Karpas-422 (cell line): ENCODE data around the gene ZNF775. TPM values are rescaled to one million over a fixed set of nuclear protein-coding genes. Genes with fewer than 3 reads are reported as not detected.
"Not testable (repeated sequence)": the region's sequence is repeated elsewhere in the genome, so short reads cannot be mapped to it uniquely, and the experiment has no call there.

Experiments used
- DNase-seq: peaks from one replicate; pipeline ENCODE4 v3.0.0-alpha.2; 2015
- H2AFZ ChIP-seq: fragments of 200-600 bp; sonication (generic); 2 replicates; pipeline ENCODE4 v1.6.1; 2014; ENCODE audit warnings: antibody characterized with exemption, low read length, mixed read lengths
- H3K27ac ChIP-seq: fragments of 200-600 bp; sonication (generic); 2 replicates; pipeline ENCODE4 v1.5.1; 2014; ENCODE audit warnings: mild to moderate bottlenecking, low read length, moderate library complexity
- H3K27me3 ChIP-seq: fragments of 200-600 bp; sonication (generic); 2 replicates; pipeline ENCODE4 v1.6.1; 2014; ENCODE audit warnings: low read length, mixed read lengths
- H3K36me3 ChIP-seq: fragments of 200-600 bp; sonication (generic); 2 replicates; pipeline ENCODE4 v1.6.1; 2014; ENCODE audit warnings: low read length, mixed read lengths; ENCODE audit not compliant: insufficient read depth
- H3K4me1 ChIP-seq: fragments of 200-600 bp; sonication (generic); 2 replicates; pipeline ENCODE4 v1.6.1; 2014; ENCODE audit warnings: mild to moderate bottlenecking, low read length, mixed read lengths
- H3K4me2 ChIP-seq: fragments of 200-600 bp; sonication (generic); 2 replicates; pipeline ENCODE4 v1.6.1; 2014; ENCODE audit warnings: low read length, low read depth, mild to moderate bottlenecking; ENCODE audit not compliant: poor library complexity, severe bottlenecking
- H3K4me3 ChIP-seq: fragments of 200-600 bp; sonication (generic); 2 replicates; pipeline ENCODE4 v1.5.1; 2014; ENCODE audit warnings: mild to moderate bottlenecking, antibody characterized with exemption, low read length, mixed read lengths
- H3K79me2 ChIP-seq: fragments of 200-600 bp; sonication (generic); 2 replicates; pipeline ENCODE4 v1.6.1; 2014; ENCODE audit warnings: mild to moderate bottlenecking, low read length, mixed read lengths
- H3K9ac ChIP-seq: fragments of 200-600 bp; sonication (generic); 2 replicates; pipeline ENCODE4 v1.6.0; 2014; ENCODE audit warnings: low read length
- H3K9me2 ChIP-seq: fragments of 200-600 bp; sonication (generic), shearing (Covaris generic); replicated peaks from 2 replicates; pipeline ENCODE4 v1.6.0; 2014; ENCODE audit warnings: mild to moderate bottlenecking, low read length, moderate library complexity; ENCODE audit not compliant: insufficient read depth
- H3K9me3 ChIP-seq: fragments of 300-700, 200-600 bp; sonication (generic); 2 replicates; pipeline ENCODE4 v1.6.1; 2014; ENCODE audit warnings: low read length, mixed read lengths
- H4K20me1 ChIP-seq: fragments of 200-600 bp; sonication (generic); 2 replicates; pipeline ENCODE4 v1.6.1; 2014; ENCODE audit warnings: mild to moderate bottlenecking, antibody characterized with exemption, low read length, low read depth; ENCODE audit not compliant: insufficient read depth
- total RNA-seq: library from RNA; depleted of rRNA; stranded (reverse); fragments of >200 nt; shearing (Covaris generic); gene quantifications from 2 replicates; pipeline ENCODE4 v1.2.3, GENCODE V29; 2014; ENCODE audit warnings: low replicate concordance

The ZNF775 gene
- total RNA-seq, 1 experiment from 2014 or later, result 1.5 TPM

DNA sequence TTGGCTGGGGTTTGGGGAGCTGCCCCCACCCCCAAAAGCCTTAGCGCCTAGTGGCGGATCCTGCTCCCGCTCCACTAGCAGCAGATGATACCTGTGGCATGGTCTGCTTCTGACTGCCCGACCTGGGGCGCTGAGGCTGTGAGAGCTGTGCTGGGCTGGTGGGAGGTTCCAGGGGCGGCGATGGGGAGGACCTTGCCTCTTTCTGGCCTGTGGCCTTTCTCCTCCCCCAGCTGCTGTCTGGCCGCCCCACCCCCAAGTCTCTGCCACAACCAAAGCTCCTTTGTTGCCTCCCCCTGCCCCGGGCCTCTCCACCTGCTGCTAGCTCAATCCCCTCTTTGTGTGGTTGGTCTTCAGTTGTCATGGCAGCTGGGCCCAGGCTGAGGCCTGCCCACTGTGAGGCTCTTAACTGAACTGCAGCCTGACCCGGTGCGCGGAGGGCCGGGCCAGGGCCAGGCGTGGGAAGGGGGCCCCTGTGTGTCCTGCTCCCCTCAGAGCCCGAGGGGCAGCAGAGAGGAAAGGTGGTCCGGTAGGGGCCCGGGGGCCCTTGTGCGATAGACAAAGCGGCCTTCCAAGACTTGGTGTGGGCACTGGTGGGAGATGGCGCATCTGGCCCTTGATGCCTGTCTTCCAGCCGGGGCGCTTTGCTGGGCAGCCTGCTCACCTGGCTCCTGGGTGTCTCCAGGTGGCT is 4.7 kb downstream of the ZNF775 start:
- no peak overlapping the region for H2AFZ ChIP-seq
- H3K79me2 ChIP-seq, result no peaks in the 10 kb centered on the region
- H4K20me1 ChIP-seq, result 0 out of 2 replicates have a peak, but pooled peaks cover 6% of the 10 kb centered on the region
- peaks cover 27% of the 10 kb centered on the region for H3K4me1 ChIP-seq
- H3K27ac ChIP-seq, result no peak overlapping the region
- no peak overlapping the region for H3K4me2 ChIP-seq
- H3K27me3 ChIP-seq, result no peaks in the 10 kb centered on the region
- no peaks in the 10 kb centered on the region for H3K36me3 ChIP-seq
- H3K9ac ChIP-seq, result no peak overlapping the region
- DNase-seq, result no peak
- no peaks in the 10 kb centered on the region for H3K9me3 ChIP-seq
- H3K9me2 ChIP-seq, result no peaks in the 10 kb centered on the region
- no peak overlapping the region for H3K4me3 ChIP-seq

GRCh38 chr7:150384406-150385301 is 5.5 kb downstream of the ZNF775 start:
- H3K9ac ChIP-seq, result no peak overlapping the region
- DNase-seq, result no peak
- no peaks in the 10 kb centered on the region for H3K27me3 ChIP-seq
- no peaks in the 10 kb centered on the region for H3K36me3 ChIP-seq
- no peaks in the 10 kb centered on the region for H3K79me2 ChIP-seq
- peaks cover 27% of the 10 kb centered on the region for H3K4me1 ChIP-seq
- no peak overlapping the region for H2AFZ ChIP-seq
- no peak overlapping the region for H3K4me3 ChIP-seq
- no peaks in the 10 kb centered on the region for H3K9me3 ChIP-seq
- H3K27ac ChIP-seq, result no peak overlapping the region
- H3K9me2 ChIP-seq, result no peaks in the 10 kb centered on the region
- H4K20me1 ChIP-seq, result 0 out of 2 replicates have a peak, but pooled peaks cover 6% of the 10 kb centered on the region
- no peak overlapping the region for H3K4me2 ChIP-seq

GRCh38 chr7:150385302-150385723 is 6.2 kb downstream of the ZNF775 start:
- H3K9ac ChIP-seq, result no peak overlapping the region
- H3K27ac ChIP-seq, result no peak overlapping the region
- peaks cover 20% of the 10 kb centered on the region for H3K4me1 ChIP-seq
- H3K79me2 ChIP-seq, result no peaks in the 10 kb centered on the region
- H3K4me3 ChIP-seq, result no peak overlapping the region
- H3K9me2 ChIP-seq, result no peaks in the 10 kb centered on the region
- DNase-seq, result no peak
- H3K9me3 ChIP-seq, result no peaks in the 10 kb centered on the region
- 0 out of 2 replicates have a peak, but pooled peaks cover 4% of the 10 kb centered on the region for H4K20me1 ChIP-seq
- no peaks in the 10 kb centered on the region for H3K36me3 ChIP-seq
- no peak overlapping the region for H3K4me2 ChIP-seq
- no peaks in the 10 kb centered on the region for H3K27me3 ChIP-seq
- H2AFZ ChIP-seq, result no peak overlapping the region

DNA sequence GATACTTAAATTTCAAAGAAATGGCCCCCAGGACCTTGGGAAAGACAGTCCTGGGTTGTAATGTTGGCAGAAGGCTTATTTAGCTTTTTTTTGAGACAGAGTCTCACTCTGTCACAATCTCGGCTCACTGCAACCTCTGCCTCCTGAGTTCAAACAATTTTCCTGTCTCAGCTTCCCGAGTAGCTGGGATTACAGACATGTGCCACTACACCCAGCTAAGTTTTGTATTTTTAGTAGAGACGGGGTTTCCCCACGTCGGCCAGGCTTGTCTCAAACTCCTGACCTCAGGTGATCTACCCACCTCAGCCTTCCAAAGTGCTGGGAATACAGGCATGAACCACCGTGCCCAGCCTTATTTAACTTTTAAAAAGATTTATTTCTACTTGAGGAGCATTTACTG is 6.8 kb downstream of the ZNF775 start:
- not testable (repeated sequence) for H2AFZ ChIP-seq, H3K27ac ChIP-seq, H3K4me2 ChIP-seq, H3K9me2 ChIP-seq, DNase-seq, H4K20me1 ChIP-seq, H3K36me3 ChIP-seq, H3K79me2 ChIP-seq, H3K9me3 ChIP-seq, H3K4me3 ChIP-seq, H3K9ac ChIP-seq, H3K27me3 ChIP-seq
- peaks cover 15% of the 10 kb centered on the region for H3K4me1 ChIP-seq

DNA sequence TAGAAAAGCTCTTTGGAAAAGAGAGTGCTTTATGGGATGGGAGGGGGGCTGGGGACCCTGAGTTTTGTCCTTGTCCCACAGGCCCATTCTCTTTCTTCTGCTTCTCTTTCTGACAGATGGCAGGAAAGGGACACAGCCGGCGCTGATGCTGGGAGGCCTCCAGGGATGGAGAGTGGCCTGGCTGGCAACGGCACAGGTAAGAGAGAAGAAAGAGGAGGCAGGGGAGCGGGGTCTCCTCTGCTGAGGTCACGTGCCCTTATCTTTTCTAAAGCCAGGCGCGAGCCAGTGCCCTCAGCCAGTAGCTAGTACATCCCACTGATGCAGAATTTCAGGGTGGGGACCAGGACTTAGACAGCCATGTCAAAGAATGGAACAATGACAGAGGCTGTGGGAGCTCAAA is 9.2 kb downstream of the ZNF775 start:
- H3K9me2 ChIP-seq, result no peaks in the 10 kb centered on the region
- no peak overlapping the region for H3K27ac ChIP-seq
- H3K36me3 ChIP-seq, result no peaks in the 10 kb centered on the region
- no peaks in the 10 kb centered on the region for H3K27me3 ChIP-seq
- H3K4me1 ChIP-seq, result no peaks in the 10 kb centered on the region
- H3K79me2 ChIP-seq, result no peaks in the 10 kb centered on the region
- H3K9me3 ChIP-seq, result no peaks in the 10 kb centered on the region
- H2AFZ ChIP-seq, result no peak overlapping the region
- H3K4me3 ChIP-seq, result no peak overlapping the region
- no peaks in the 10 kb centered on the region for H4K20me1 ChIP-seq
- no peak for DNase-seq
- H3K9ac ChIP-seq, result no peak overlapping the region
- no peak overlapping the region for H3K4me2 ChIP-seq

GRCh38 chr7:150388709-150389531 is 9.8 kb downstream of the ZNF775 start:
- H3K27ac ChIP-seq, result no peak overlapping the region
- DNase-seq, result no peak

DNA sequence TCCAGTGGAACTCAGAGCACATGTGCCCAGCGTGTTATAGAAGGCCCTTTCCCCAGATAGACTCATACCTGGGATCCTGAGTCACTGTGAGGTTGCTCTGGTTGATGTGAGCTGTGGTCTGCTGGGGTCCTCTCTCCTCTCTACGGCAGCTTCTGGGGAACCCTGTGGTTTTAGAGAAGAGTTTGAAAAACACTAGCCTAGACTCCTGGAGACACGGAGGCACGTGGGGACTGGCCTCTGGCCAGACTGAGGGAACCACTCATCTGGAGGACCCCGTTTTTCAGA is 10.3 kb downstream of the ZNF775 start:
- H3K4me2 ChIP-seq, result no peak overlapping the region

More at GRCh38 chr7:150388709-150389531, 9.8 kb downstream of the ZNF775 start:
- Histone ChIP-seq H3K79me2 (no peaks in the 10 kb centered on the region), H3K4me1 (no peaks in the 10 kb centered on the region), H3K4me2 (no peak overlapping the region), H3K9me3 (no peaks in the 10 kb centered on the region), H3K4me3 (no peak overlapping the region), H3K36me3 (no peaks in the 10 kb centered on the region), H4K20me1 (no peaks in the 10 kb centered on the region), H3K9ac (no peak overlapping the region), H3K9me2 (no peaks in the 10 kb centered on the region), H2AFZ (no peak overlapping the region), H3K27me3 (no peaks in the 10 kb centered on the region)

DNA sequence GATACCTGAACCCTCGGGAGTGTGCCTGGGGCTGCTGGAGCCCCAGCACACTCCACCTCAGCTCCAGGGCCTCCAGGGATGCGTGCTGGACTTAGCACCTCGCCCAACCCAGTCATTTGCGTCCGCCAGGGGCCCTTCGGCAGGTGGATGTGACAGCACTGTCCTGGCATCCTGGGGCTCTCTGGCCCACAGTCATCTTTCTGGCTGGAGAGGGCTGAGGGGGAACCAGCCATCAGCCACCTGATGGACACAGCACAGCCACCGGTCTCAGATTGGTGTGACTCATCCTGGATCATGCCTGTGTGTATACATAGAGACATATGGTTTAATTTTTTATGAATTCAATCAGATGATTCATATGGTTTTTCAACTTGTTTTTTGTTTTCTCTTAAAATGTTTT is 11.1 kb downstream of the ZNF775 start:
- no peak for DNase-seq
- no peaks in the 10 kb centered on the region for H3K36me3 ChIP-seq
- no peaks in the 10 kb centered on the region for H3K9me2 ChIP-seq
- no peak overlapping the region for H3K4me3 ChIP-seq
- H3K4me2 ChIP-seq, result no peak overlapping the region
- H2AFZ ChIP-seq, result no peak overlapping the region
- H3K27ac ChIP-seq, result no peak overlapping the region
- H3K79me2 ChIP-seq, result no peaks in the 10 kb centered on the region
- H3K9me3 ChIP-seq, result no peaks in the 10 kb centered on the region
- H4K20me1 ChIP-seq, result peaks cover under 1% of the 10 kb centered on the region; the same call in 1 of the 2 replicates
- H3K4me1 ChIP-seq, result no peaks in the 10 kb centered on the region
- H3K9ac ChIP-seq, result no peak overlapping the region
- no peaks in the 10 kb centered on the region for H3K27me3 ChIP-seq

More for the DNA sequence above, 10.3 kb downstream of the ZNF775 start:
- no peaks in the 10 kb centered on the region for H3K4me1 ChIP-seq
- H3K79me2 ChIP-seq, result no peaks in the 10 kb centered on the region
- no peaks in the 10 kb centered on the region for H3K36me3 ChIP-seq
- H3K9me2 ChIP-seq, result no peaks in the 10 kb centered on the region
- no peaks in the 10 kb centered on the region for H3K9me3 ChIP-seq
- no peak overlapping the region for H3K4me3 ChIP-seq
- H3K9ac ChIP-seq, result no peak overlapping the region
- H2AFZ ChIP-seq, result no peak overlapping the region
- no peaks in the 10 kb centered on the region for H4K20me1 ChIP-seq
- no peak overlapping the region for H3K27ac ChIP-seq
- H3K27me3 ChIP-seq, result no peaks in the 10 kb centered on the region
- DNase-seq, result no peak
